ENCODE data around the gene ARHGAP9.

The ARHGAP9 gene

DNA sequence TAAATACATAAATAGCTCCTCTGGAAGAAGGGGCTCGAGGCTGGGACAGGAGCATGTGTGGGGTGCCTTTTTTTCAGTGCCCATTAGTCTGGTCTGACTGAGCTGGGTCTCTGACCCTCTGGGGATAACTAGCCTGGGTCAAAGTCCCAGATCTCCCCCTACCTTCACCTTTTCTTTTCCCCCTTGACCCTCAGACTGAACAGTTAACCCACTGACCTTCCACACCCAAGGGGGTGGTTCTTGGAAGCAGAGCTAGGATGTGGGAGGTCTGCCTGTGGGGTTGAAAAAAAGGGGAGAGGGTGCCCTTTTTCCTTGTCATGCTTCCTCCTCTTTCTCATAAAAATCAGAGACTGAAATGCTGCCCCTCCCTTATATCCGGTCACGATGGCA lies 21.0 kb downstream of the ARHGAP9 start:
- H3K4me1 ChIP-seq (ENCODE audit: insufficient read depth, low read length, poor library complexity, severe bottlenecking): peaks cover 28% of the 10 kb centered on the region
- H3K27me3 ChIP-seq (ENCODE audit: insufficient read depth, low read length, poor library complexity, severe bottlenecking): no peaks in the 10 kb centered on the region
- peak overlapping the region; percentile 82 for H3K4me2 ChIP-seq (ENCODE audit: low read depth, low read length, poor library complexity, severe bottlenecking)
- TF ChIP-seq, protein P1, sequence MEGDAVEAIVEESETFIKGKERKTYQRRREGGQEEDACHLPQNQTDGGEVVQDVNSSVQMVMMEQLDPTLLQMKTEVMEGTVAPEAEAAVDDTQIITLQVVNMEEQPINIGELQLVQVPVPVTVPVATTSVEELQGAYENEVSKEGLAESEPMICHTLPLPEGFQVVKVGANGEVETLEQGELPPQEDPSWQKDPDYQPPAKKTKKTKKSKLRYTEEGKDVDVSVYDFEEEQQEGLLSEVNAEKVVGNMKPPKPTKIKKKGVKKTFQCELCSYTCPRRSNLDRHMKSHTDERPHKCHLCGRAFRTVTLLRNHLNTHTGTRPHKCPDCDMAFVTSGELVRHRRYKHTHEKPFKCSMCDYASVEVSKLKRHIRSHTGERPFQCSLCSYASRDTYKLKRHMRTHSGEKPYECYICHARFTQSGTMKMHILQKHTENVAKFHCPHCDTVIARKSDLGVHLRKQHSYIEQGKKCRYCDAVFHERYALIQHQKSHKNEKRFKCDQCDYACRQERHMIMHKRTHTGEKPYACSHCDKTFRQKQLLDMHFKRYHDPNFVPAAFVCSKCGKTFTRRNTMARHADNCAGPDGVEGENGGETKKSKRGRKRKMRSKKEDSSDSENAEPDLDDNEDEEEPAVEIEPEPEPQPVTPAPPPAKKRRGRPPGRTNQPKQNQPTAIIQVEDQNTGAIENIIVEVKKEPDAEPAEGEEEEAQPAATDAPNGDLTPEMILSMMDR (conservative IDR thresholded peaks at IDR 0.05; ENCODE audit: low read length): no peak
- no peak for TF ChIP-seq EZH2phosphoT487 (IDR thresholded peaks at IDR 0.05; ENCODE audit: borderline replicate concordance)
- H3K9me2 ChIP-seq (replicated peaks; ENCODE audit: low read depth, low read length): no peaks in the 10 kb centered on the region
- H3K36me3 ChIP-seq (ENCODE audit: insufficient read depth, low read length): no peaks in the 10 kb centered on the region
- H2AFZ ChIP-seq (ENCODE audit: low read length): peak overlapping the region; percentile 2; the same call in 1 of the 2 replicates
- peaks cover 2% of the 10 kb centered on the region; the same call in 1 of the 2 replicates for H3F3A ChIP-seq (ENCODE audit: low read depth)
- H3K9ac ChIP-seq (ENCODE audit: low read depth, low read length, poor library complexity, severe bottlenecking): peak overlapping the region; percentile 58
- no peaks in the 10 kb centered on the region for H3K9me3 ChIP-seq (ENCODE audit: insufficient read depth, low read depth, low read length)
- H3K4me3 ChIP-seq (ENCODE audit: low read length, poor library complexity, severe bottlenecking): peak overlapping the region; percentile 78
- no peaks in the 10 kb centered on the region for H3K79me2 ChIP-seq (ENCODE audit: insufficient read depth, low read length)
- no peaks in the 10 kb centered on the region for H4K20me1 ChIP-seq (ENCODE audit: insufficient read depth, low read length, poor library complexity, severe bottlenecking)

DNA sequence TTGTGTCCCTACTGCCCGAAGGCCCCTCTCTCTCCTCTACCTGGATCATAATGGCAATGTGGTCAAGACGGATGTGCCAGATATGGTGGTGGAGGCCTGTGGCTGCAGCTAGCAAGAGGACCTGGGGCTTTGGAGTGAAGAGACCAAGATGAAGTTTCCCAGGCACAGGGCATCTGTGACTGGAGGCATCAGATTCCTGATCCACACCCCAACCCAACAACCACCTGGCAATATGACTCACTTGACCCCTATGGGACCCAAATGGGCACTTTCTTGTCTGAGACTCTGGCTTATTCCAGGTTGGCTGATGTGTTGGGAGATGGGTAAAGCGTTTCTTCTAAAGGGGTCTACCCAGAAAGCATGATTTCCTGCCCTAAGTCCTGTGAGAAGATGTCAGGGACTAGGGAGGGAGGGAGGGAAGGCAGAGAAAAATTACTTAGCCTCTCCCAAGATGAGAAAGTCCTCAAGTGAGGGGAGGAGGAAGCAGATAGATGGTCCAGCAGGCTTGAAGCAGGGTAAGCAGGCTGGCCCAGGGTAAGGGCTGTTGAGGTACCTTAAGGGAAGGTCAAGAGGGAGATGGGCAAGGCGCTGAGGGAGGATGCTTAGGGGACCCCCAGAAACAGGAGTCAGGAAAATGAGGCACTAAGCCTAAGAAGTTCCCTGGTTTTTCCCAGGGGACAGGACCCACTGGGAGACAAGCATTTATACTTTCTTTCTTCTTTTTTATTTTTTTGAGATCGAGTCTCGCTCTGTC lies 22.8 kb downstream of the ARHGAP9 start:
- Histone ChIP-seq H3K4me3 (ENCODE audit: low read length, poor library complexity, severe bottlenecking) (no peak overlapping the region), H4K20me1 (ENCODE audit: insufficient read depth, low read length, poor library complexity, severe bottlenecking) (no peaks in the 10 kb centered on the region), H3K4me1 (ENCODE audit: insufficient read depth, low read length, poor library complexity, severe bottlenecking) (peaks cover 28% of the 10 kb centered on the region), H3K79me2 (ENCODE audit: insufficient read depth, low read length) (no peaks in the 10 kb centered on the region), H3K36me3 (ENCODE audit: insufficient read depth, low read length) (no peaks in the 10 kb centered on the region), H3K4me2 (ENCODE audit: low read depth, low read length, poor library complexity, severe bottlenecking) (no peak overlapping the region), H2AFZ (ENCODE audit: low read length) (no peak overlapping the region), H3K9me3 (ENCODE audit: insufficient read depth, low read depth, low read length) (no peaks in the 10 kb centered on the region), H3K27me3 (ENCODE audit: insufficient read depth, low read length, poor library complexity, severe bottlenecking) (no peaks in the 10 kb centered on the region), H3F3A (ENCODE audit: low read depth) (peaks cover 2% of the 10 kb centered on the region; the same call in 1 of the 2 replicates), H3K9ac (ENCODE audit: low read depth, low read length, poor library complexity, severe bottlenecking) (no peak overlapping the region), H3K9me2 (replicated peaks; ENCODE audit: low read depth, low read length) (no peaks in the 10 kb centered on the region)
- no peak for TF ChIP-seq EZH2phosphoT487 (IDR thresholded peaks at IDR 0.05; ENCODE audit: borderline replicate concordance)

DNA sequence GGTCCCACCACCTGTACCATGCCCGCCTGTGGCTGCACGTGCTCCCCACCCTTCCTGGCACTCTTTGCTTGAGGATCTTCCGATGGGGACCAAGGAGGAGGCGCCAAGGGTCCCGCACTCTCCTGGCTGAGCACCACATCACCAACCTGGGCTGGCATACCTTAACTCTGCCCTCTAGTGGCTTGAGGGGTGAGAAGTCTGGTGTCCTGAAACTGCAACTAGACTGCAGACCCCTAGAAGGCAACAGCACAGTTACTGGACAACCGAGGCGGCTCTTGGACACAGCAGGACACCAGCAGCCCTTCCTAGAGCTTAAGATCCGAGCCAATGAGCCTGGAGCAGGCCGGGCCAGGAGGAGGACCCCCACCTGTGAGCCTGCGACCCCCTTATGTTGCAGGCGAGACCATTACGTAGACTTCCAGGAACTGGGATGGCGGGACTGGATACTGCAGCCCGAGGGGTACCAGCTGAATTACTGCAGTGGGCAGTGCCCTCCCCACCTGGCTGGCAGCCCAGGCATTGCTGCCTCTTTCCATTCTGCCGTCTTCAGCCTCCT lies 23.4 kb downstream of the ARHGAP9 start:
- Histone ChIP-seq H3K4me3 (ENCODE audit: low read length, poor library complexity, severe bottlenecking) (peak overlapping the region; percentile 37), H3K79me2 (ENCODE audit: insufficient read depth, low read length) (no peaks in the 10 kb centered on the region), H4K20me1 (ENCODE audit: insufficient read depth, low read length, poor library complexity, severe bottlenecking) (no peaks in the 10 kb centered on the region), H3F3A (ENCODE audit: low read depth) (peaks cover 2% of the 10 kb centered on the region; the same call in 1 of the 2 replicates), H3K36me3 (ENCODE audit: insufficient read depth, low read length) (no peaks in the 10 kb centered on the region), H3K9me2 (replicated peaks; ENCODE audit: low read depth, low read length) (no peaks in the 10 kb centered on the region), H3K4me1 (ENCODE audit: insufficient read depth, low read length, poor library complexity, severe bottlenecking) (peaks cover 24% of the 10 kb centered on the region), H2AFZ (ENCODE audit: low read length) (peak overlapping the region; percentile 72), H3K9ac (ENCODE audit: low read depth, low read length, poor library complexity, severe bottlenecking) (no peak overlapping the region), H3K27me3 (ENCODE audit: insufficient read depth, low read length, poor library complexity, severe bottlenecking) (no peaks in the 10 kb centered on the region), H3K4me2 (ENCODE audit: low read depth, low read length, poor library complexity, severe bottlenecking) (peak overlapping the region; percentile 50), H3K9me3 (ENCODE audit: insufficient read depth, low read depth, low read length) (no peaks in the 10 kb centered on the region)
- TF ChIP-seq, protein P1 (conservative IDR thresholded peaks at IDR 0.05; ENCODE audit: low read length): peak; percentile 76
- TF ChIP-seq EZH2phosphoT487 (IDR thresholded peaks at IDR 0.05; ENCODE audit: borderline replicate concordance): no peak

All from Loucy (cell line).